GM18868 (cell line): Measurements from ENCODE around the gene NR0B1.

Source experiments
- ATAC-seq: cut with Tn5 transposase; IDR thresholded peaks from one replicate; pipeline ENCODE4 v1.9.1; 2021; ENCODE audit warnings: mild to moderate bottlenecking, moderate library complexity; ENCODE audit not compliant: unreplicated experiment

NR0B1 gene

GRCh38 chrX:30275498-30275897 is 33.7 kb downstream of the NR0B1 start:
- no peak for ATAC-seq

GRCh38 chrX:30270639-30271038 is 38.6 kb downstream of the NR0B1 start:
- ATAC-seq, result no peak

- ATAC-seq, result no peak
These were observed 46.4 kb downstream of the NR0B1 start for GRCh38 chrX:30262763-30263162.

GRCh38 chrX:30261012-30261411 is 48.2 kb downstream of the NR0B1 start:
- no peak for ATAC-seq

DNA sequence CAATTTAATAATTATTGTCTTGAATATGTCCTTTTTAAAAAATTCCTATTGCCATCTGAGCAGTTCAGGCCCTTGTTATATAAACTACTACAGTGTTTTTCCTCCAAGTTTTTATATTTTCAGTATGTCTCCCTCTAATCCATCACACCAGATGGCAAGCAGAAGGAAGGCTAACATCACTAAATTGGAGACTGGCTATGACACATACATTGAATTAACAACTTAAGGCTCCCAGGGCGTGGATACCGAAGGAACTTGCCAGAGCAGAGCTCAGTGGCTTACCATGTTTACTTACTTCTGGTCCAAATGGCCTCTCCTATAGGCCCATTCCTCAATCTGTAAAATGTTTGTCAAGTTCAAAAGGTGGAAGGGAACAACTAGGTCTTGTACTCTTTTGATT is 49.3 kb downstream of the NR0B1 start:
- no peak for ATAC-seq
